GM19468 (cell line): ENCODE data around the gene FRMD4A.
"Not testable (repeated sequence)": the region's sequence is repeated elsewhere in the genome, so short reads cannot be mapped to it uniquely, and the experiment has no call there.

ENCODE experiments used
- ATAC-seq: cut with Tn5 transposase; IDR thresholded peaks from one replicate; pipeline ENCODE4 v1.9.1; 2021; ENCODE audit warnings: mild to moderate bottlenecking, moderate library complexity, moderate number of reproducible peaks; ENCODE audit not compliant: unreplicated experiment; ENCODE audit errors: extremely low read depth

Gene FRMD4A

GRCh38 chr10:13970957-13971353 lies 359.8 kb downstream of the FRMD4A start:
- ATAC-seq: no peak

DNA sequence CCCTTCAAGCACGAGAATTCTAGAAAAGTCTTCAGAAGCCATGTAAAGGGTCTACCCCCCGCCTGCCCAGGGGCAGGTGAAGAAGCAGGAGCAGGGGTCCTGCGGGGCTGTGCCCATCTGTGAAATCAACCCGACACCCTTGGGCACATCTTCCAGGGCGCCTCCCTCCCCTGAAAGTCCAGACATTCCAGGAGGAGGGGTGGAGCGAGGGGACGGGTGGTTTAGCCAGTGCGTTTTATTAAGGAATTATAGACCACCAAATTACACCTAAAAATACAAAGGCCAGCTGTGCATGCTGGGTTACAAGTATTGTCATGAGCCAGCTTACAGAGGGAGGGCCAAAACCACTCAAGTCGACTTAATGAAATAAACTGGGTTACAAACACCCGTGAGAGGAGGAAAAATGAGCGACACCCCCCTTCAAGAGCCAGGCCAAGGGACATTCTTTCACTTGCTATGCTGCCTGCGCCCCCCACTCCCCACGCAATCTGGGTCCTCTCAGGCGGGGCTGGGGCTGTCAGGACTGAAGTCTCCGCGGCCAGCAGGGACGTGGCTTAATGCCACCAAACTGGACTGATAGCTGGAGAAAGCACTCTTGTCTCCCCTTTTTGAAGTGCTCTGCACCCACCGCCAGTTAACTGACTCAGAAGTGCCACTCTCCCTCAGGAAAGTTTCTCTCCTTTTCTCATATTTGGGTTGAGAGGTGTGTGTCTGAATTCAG lies 360.3 kb downstream of the FRMD4A start:
- no peak for ATAC-seq

- no peak for ATAC-seq
Measured at GRCh38 chr10:13969792-13970140, 361.0 kb downstream of the FRMD4A start.

DNA sequence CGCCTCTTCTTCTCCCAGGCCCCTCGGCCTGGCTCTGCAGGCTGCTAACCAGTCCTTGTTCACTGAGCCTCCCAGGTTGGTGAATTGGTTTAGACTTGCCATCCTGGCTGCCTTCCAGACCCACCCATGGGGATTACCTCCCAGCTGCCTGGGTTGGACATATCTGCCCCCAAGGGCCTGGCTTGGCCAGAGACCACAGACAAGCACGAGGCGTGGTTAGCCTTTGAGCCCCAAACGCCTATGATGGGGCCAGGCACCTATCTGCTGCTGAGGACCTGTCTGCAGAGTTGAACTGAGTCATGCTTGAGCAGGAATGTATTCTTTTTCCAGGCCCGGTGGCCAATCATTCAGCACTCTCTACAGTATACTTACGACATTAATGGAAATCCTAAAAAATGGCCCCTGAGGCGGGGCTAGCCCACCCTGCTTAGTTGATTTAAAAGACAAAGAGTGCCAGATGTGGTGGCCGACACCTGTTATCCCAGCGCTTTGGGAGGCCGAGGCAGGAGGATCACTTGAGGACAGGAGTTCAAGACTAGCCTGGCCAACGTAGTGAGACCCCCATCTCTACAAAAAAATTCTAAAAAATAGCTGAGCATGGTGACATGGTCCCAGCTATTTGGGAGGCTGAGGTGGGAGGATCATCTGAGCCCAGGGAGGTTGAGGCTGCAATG lies 361.5 kb downstream of the FRMD4A start:
- ATAC-seq: no peak

DNA sequence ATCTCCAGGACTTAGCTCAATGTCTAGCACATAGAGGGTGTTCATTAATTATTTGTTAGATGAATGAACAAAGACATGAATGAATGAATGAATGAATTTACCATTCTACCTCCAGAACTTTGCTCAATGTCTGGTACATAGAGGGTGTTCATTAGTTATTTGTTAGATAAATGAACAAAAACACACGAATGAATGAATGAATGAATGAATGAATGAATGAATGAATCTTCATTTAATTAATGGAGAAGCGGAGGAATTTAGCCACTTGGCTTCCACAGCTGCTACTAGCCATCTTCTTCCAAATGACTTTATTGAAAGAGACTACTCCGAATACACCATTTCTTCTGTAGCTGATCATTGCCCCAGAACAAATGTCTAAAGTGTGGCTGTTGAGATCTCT lies 368.9 kb downstream of the FRMD4A start:
- no peak for ATAC-seq

GRCh38 chr10:13961097-13961496 lies 369.6 kb downstream of the FRMD4A start:
- ATAC-seq: no peak

- ATAC-seq: no peak
Measured at GRCh38 chr10:13960603-13961002, 370.1 kb downstream of the FRMD4A start.

DNA sequence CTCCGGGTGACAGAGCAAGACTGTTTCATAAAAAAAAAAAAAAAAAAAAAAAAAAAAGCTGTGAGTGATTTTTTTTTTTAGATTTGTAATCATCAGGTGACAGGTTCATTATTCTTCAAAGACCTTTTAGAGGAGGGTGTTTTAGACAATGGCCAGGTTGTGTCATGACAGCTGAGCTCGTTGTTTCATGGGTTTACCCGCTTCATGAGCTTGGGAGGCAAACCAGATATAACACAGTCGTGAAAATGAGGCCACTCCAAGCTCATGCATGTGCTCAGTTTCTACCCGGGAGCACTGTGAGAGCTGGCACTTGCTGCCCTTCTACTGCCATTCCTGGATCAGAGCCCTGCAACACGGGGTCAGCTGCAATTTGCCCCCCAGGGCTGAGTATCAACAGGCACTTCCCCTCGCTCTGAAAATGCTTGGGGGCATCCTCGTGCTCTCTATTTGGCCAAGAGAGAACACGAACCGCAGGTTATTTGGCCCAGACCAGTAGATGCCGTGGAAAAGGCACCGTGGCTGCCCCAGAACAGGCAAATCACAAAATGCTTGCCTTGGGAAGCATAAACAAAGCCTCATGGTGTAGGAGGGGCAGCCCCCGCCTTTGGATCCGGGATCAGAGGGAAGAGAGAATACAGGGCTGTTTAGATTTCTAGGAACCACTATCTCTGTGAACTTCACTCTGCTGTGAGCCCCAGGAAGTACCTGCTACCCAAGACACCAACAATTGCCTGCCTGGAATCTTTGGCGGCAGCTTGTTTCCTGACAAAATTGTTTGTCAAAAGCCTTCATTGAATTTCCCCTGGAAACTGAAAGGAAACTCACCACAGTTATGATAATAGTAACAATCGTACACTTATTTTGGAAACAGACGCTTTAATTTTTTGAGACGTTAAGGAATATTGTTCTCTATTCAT lies 371.0 kb downstream of the FRMD4A start:
- ATAC-seq: no peak

DNA sequence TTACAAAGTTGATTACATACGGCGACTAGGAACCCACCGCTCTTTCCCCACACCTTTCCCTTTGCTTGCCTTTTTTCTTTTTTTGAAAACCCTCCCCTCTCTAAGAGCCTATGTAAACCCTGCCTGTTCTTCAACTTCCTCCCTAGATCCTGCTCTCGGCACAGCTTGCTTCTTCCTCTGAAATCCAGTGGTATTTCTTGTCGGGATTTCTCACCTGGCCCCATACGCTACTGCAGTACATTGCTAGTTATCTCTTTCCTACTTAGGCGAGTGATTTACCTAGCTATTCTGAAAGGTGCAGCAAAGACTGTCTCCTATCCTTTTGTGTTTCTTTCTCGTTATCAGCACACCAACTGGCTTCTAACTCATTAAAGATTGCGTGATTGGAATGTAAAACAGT lies 372.9 kb downstream of the FRMD4A start:
- ATAC-seq: no peak

DNA sequence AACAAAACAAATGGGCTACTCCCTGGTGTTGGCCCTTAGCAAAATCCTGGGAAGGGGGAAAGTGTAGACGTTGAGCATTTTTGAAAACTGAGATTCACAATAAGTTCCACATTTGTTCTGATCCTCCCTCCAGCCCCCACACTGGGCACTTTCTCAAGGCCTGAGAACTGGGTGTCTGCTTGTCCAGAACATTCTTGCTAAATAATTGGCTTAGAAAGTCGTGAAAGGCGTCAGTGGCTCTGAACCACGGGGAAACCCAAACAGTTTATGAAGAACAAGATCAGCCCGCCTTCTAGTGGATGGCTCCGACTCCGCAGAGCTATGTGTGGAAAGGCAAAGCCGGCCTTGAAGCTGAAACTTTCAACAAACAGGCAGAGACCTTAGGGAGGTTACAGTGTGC lies 373.9 kb downstream of the FRMD4A start:
- ATAC-seq: no peak

- no peak for ATAC-seq
Measured at GRCh38 chr10:13955409-13956068, 375.2 kb downstream of the FRMD4A start.

GRCh38 chr10:13954195-13954594 lies 376.5 kb downstream of the FRMD4A start:
- not testable (repeated sequence) for ATAC-seq

DNA sequence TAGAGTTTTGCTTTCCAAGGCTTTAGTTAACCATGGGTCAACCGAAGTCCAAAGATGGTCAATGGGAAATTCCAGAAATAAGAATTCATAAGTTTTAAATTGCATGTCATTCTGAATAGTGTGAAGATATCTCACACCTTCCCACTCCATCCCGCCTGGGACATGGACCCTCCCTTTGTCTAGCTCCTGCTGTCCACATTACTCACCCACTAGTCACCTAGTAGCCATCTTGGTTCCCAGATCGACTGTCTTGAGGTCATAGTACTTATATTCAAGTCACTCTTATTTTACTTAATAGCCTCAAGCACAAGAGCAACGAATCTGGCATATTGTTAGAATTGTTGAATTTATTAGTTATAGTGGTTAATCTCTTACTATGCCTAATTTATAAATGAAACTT lies 377.4 kb downstream of the FRMD4A start:
- no peak for ATAC-seq

DNA sequence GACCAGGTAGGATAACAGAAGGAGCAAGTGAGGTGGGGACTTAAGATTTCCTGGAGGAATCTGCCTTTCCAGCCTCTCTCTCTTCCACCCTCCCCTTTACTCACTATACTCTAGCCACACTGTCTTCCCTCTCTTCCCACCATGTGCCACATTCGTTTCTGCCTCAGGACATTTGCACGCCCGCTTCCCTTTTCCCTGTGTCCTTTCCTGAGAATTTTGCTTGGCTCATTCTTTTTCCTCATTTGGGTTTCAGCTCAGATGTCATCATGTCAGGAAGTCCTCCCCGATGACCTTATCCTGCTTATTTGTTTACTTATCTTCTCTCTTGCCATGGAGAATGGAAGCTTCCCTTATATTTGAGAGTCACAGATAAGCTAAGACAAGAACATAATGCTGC lies 380.2 kb downstream of the FRMD4A start:
- ATAC-seq: no peak

DNA sequence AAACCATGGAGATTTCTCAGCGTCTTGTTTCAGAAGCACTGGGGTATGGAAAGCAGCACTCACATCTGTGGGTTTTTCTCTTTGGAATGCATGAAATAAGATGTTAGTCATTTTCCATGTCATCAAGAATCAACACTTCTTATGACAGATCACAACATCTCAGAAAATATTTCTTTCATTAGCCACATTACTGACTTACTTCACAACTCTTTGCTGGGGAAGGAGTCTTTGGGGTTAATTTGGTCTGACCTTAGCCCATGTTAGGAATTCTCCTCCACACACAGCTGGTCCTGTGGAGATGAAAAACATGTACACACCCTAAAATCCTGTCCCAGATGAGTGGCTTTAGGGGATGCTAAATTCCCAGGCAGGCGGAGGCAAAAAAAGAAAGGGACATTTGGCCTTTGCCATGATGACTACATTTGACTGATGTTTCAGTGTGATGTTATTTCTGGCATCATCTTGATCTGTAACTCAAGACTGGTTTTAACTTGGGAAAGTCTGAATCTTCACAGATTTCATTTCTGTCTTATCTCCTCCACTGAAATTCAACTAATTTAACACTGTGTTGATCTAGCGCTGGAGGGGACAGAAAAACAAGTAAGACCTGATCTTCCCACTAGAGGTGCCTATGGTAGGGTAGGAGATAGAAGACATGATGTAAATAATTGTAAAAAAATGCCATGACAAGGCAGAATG lies 380.7 kb downstream of the FRMD4A start:
- ATAC-seq: no peak

DNA sequence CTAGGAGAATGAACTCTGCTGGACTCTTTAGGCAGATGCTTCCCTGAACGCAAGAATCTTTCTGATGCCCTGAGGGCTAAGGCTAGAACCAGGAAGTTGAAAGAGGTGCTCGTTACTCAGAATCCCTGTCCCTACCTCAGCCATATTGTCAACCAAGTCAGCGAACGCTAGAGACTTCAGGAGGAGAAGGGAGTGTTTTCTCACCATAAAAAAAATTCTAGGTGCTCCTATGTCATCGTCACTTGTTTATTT lies 384.6 kb downstream of the FRMD4A start:
- no peak for ATAC-seq

GRCh38 chr10:13945390-13946208 lies 385.1 kb downstream of the FRMD4A start:
- ATAC-seq: no peak

- no peak for ATAC-seq
Measured at GRCh38 chr10:13944823-13945222, 385.9 kb downstream of the FRMD4A start.

GRCh38 chr10:13943735-13944398 lies 386.9 kb downstream of the FRMD4A start:
- ATAC-seq: no peak
